GM12864 (cell line): ENCODE results near the gene MGMT.

Experiments
- DNase-seq: peaks from one replicate; pipeline ENCODE4 v3.0.0-alpha.2; 2011; ENCODE audit warnings: low read depth
- H3K4me3 ChIP-seq: 2 replicates; pipeline ENCODE4 v1.5.1; 2011; ENCODE audit warnings: mild to moderate bottlenecking, low read depth, low read length, control low read depth
- TF ChIP-seq, protein P1 (sequence below): IDR thresholded peaks from 2 replicates; pipeline ENCODE4 v1.5.1; 2011; ENCODE audit warnings: low read depth, mild to moderate bottlenecking, moderate library complexity, low read length, control low read depth, inconsistent platforms; ENCODE audit errors: missing control alignments

The MGMT gene

DNA sequence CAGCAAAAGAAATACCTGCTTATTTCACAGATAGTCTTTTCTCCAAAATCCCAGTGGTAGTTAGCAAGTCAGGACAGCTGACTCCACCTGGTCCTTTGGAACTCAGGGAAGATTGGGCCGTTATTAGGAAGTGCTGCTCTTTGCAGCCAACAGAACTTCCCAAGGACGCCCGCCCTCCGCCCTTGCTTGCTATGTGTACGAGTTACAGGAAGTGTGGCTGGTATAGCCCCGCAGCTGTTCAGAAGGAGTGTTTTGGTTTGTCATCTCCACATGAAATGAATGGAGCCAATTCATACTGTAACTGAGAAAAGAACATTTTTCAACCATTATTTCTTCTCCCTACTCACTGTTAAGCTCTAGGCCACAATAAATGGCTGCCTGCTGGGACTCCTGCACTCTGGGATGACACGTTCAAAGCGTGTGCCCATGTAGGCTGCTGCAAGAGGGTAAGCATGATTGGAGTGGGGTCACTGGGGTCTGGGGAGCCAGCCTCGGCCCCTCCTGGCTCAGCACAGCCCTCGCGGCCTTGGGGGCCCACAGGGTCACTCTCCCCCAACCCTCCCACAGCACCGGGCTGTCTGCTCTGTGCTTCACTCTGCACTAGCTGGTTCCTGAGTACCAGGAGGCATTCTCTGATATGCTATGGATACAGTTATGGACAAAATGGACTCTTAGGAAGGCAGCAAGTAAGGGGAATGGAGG is 253.0 kb downstream of the MGMT start:
- TF ChIP-seq, protein P1, sequence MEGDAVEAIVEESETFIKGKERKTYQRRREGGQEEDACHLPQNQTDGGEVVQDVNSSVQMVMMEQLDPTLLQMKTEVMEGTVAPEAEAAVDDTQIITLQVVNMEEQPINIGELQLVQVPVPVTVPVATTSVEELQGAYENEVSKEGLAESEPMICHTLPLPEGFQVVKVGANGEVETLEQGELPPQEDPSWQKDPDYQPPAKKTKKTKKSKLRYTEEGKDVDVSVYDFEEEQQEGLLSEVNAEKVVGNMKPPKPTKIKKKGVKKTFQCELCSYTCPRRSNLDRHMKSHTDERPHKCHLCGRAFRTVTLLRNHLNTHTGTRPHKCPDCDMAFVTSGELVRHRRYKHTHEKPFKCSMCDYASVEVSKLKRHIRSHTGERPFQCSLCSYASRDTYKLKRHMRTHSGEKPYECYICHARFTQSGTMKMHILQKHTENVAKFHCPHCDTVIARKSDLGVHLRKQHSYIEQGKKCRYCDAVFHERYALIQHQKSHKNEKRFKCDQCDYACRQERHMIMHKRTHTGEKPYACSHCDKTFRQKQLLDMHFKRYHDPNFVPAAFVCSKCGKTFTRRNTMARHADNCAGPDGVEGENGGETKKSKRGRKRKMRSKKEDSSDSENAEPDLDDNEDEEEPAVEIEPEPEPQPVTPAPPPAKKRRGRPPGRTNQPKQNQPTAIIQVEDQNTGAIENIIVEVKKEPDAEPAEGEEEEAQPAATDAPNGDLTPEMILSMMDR = no peak
- no peak for DNase-seq
- no peak overlapping the region for H3K4me3 ChIP-seq

GRCh38 chr10:129725011-129725410 is 258.0 kb downstream of the MGMT start:
- H3K4me3 ChIP-seq = no peak overlapping the region
- TF ChIP-seq, protein P1 = no peak
- DNase-seq = no peak

GRCh38 chr10:129725482-129725881 is 258.4 kb downstream of the MGMT start:
- no peak overlapping the region for H3K4me3 ChIP-seq
- TF ChIP-seq, protein P1 = no peak
- DNase-seq = no peak

GRCh38 chr10:129725890-129726631 is 259.0 kb downstream of the MGMT start:
- H3K4me3 ChIP-seq = no peak overlapping the region
- no peak for DNase-seq
- TF ChIP-seq, protein P1 = no peak

DNA sequence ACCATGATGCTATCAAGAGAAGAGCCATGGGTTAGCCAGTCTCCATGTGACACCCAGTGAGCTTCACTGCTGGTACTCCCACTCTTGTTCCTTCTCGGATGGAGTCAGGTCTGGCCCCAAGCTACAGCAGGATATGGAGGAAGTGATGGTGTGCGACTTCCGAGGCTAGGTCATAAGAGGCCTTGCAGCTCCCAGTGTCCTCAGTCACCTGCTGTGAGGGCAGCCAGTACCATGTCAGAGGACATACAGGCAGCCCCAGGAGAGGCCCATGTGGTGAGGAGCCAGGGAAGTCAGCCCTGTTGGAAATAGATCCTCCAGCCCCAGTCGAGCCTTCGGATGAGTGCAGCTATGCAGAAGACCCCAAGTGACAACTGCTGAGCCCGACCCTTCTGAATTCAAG is 260.0 kb downstream of the MGMT start:
- TF ChIP-seq, protein P1 = no peak
- no peak overlapping the region for H3K4me3 ChIP-seq

GRCh38 chr10:129727495-129727894 is 260.5 kb downstream of the MGMT start:
- TF ChIP-seq, protein P1 = no peak
- no peak for DNase-seq
- H3K4me3 ChIP-seq = no peak overlapping the region

More for the DNA sequence above, 260.0 kb downstream of the MGMT start:
- no peak for DNase-seq
